BE2C (cell line): ENCODE data around the gene SPTAN1.
"Not testable (repeated sequence)": the region's sequence is repeated elsewhere in the genome, so short reads cannot be mapped to it uniquely, and the experiment has no call there.

Source experiments
- DNase-seq: peaks from one replicate; pipeline ENCODE4 v3.0.0-alpha.2; 2020
- H3K27me3 ChIP-seq: fragments of 250-450 bp; sonication (Bioruptor Pico); 2 replicates; pipeline ENCODE4 v1.5.1; 2020; ENCODE audit warnings: mild to moderate bottlenecking
- H3K36me3 ChIP-seq: fragments of 250-450 bp; sonication (Bioruptor Pico); 2 replicates; pipeline ENCODE4 v1.5.1; 2020; ENCODE audit warnings: mild to moderate bottlenecking
- H3K4me1 ChIP-seq: fragments of 250-450 bp; sonication (Bioruptor Pico); 2 replicates; pipeline ENCODE4 v1.5.1; 2020
- H3K4me3 ChIP-seq: 2 replicates; pipeline ENCODE4 v1.5.1; 2011; ENCODE audit warnings: low read depth, low read length
- H3K9me3 ChIP-seq: fragments of 250-450 bp; sonication (Bioruptor Pico); 2 replicates; pipeline ENCODE4 v1.5.1; 2020
- CTCF ChIP-seq: IDR thresholded peaks from 2 replicates; pipeline ENCODE4 v1.5.1; 2012; ENCODE audit warnings: mild to moderate bottlenecking, low read depth, low read length

Gene SPTAN1

GRCh38 chr9:128575916-128576315 lies 23.5 kb downstream of the SPTAN1 start:
- Histone ChIP-seq H3K9me3 (no peaks in the 10 kb centered on the region), H3K36me3 (peaks cover 74% of the 10 kb centered on the region), H3K4me3 (no peak overlapping the region), H3K4me1 (no peaks in the 10 kb centered on the region), H3K27me3 (no peaks in the 10 kb centered on the region)
- DNase-seq, result no peak
- TF ChIP-seq CTCF, result no peak

- Histone ChIP-seq H3K4me1 (no peaks in the 10 kb centered on the region), H3K36me3 (peaks cover 80% of the 10 kb centered on the region), H3K4me3 (no peak overlapping the region), H3K27me3 (no peaks in the 10 kb centered on the region), H3K9me3 (no peaks in the 10 kb centered on the region)
- TF ChIP-seq CTCF, result no peak
- no peak for DNase-seq
These were observed 24.8 kb downstream of the SPTAN1 start for GRCh38 chr9:128577206-128577605.

- Histone ChIP-seq H3K4me1 (no peaks in the 10 kb centered on the region), H3K4me3 (no peak overlapping the region), H3K27me3 (no peaks in the 10 kb centered on the region), H3K36me3 (peaks cover 87% of the 10 kb centered on the region), H3K9me3 (no peaks in the 10 kb centered on the region)
- no peak for TF ChIP-seq CTCF
- no peak for DNase-seq
These were observed 26.8 kb downstream of the SPTAN1 start for GRCh38 chr9:128579194-128579593.

- no peak for DNase-seq
- no peak for TF ChIP-seq CTCF
- no peak overlapping the region for H3K4me3 ChIP-seq
- peaks cover 90% of the 10 kb centered on the region for H3K36me3 ChIP-seq
- H3K4me1 ChIP-seq, result no peaks in the 10 kb centered on the region
- no peaks in the 10 kb centered on the region for H3K9me3 ChIP-seq
- H3K27me3 ChIP-seq, result no peaks in the 10 kb centered on the region
These were observed 28.3 kb downstream of the SPTAN1 start for GRCh38 chr9:128580731-128581130.

GRCh38 chr9:128585155-128585554 lies 32.8 kb downstream of the SPTAN1 start:
- not testable (repeated sequence) for DNase-seq, H3K27me3 ChIP-seq, H3K4me3 ChIP-seq, H3K4me1 ChIP-seq, H3K9me3 ChIP-seq
- H3K36me3 ChIP-seq, result peaks cover 86% of the 10 kb centered on the region

GRCh38 chr9:128586934-128587333 lies 34.5 kb downstream of the SPTAN1 start:
- peaks cover 81% of the 10 kb centered on the region for H3K36me3 ChIP-seq
- H3K4me1 ChIP-seq, H3K9me3 ChIP-seq, DNase-seq, H3K27me3 ChIP-seq, H3K4me3 ChIP-seq: not testable (repeated sequence)

GRCh38 chr9:128587453-128587852 lies 35.1 kb downstream of the SPTAN1 start:
- Histone ChIP-seq H3K36me3 (peaks cover 79% of the 10 kb centered on the region), H3K4me3 (no peak overlapping the region), H3K4me1 (no peaks in the 10 kb centered on the region), H3K9me3 (no peaks in the 10 kb centered on the region), H3K27me3 (no peaks in the 10 kb centered on the region)
- DNase-seq, result no peak
- TF ChIP-seq CTCF, result no peak
